ENCODE data around the gene KRTAP4-9.
"Not testable (repeated sequence)": the region's sequence is repeated elsewhere in the genome, so short reads cannot be mapped to it uniquely, and the experiment has no call there.

The KRTAP4-9 gene

GRCh38 chr17:41098481-41098880 lies 6.7 kb upstream of the KRTAP4-9 start:
- H3K27ac ChIP-seq (ENCODE audit: low read depth, low read length, severe bottlenecking) = no peak overlapping the region
- H3K4me1 ChIP-seq (ENCODE audit: control insufficient read depth, insufficient read depth, low read length, poor library complexity, severe bottlenecking) = no peaks in the 10 kb centered on the region
- no peaks in the 10 kb centered on the region for H3K36me3 ChIP-seq (ENCODE audit: control insufficient read depth, insufficient read depth, low read length)
- H3K9me3 ChIP-seq (ENCODE audit: control insufficient read depth, low read length) = peaks cover 4% of the 10 kb centered on the region
- H3K4me3 ChIP-seq (ENCODE audit: extremely low read depth, insufficient read depth, low read length, poor library complexity, severe bottlenecking) = no peak overlapping the region
- WGBS, 2 experiments (ENCODE audit: insufficient coverage in 2 of 2) = 97% methylated on average over 4 of the region's 6 CpGs; no CpG with 5 or more reads in 1 of the 2 experiments

DNA sequence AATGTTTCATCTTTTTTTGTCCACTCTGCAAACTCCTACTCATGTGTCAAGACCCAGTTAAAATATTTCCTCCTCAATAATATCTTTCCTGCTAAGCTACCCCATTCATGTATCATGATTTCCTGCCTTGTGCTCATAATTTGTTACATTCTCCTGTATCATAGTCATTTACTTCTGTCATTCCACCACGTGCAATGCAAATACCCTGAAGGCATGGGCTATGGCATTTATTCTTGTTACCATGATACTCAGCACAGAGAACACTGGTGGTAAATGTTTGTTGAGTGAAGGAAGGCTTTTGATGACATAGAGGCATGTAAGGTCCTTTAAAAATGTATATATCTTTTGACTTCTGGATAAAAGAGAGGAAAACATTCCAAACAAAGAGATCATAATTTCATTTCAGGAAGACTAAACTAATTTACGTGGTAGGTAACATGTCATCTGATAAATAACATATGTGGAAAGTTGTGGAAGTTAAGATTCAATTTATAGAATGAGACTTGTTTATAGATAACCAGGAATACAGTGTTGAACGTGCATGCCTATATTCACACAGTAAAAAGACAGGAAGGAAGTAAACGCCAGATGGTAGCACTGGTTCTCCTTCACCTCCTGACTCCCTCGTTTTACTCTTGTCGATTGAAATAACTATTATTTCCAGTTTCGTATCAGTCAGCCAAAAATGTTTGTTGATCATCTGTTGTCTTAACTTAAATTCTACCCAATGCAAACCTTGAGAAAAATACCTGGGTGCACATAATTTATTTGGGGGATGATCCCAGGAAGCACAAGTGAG lies 5.3 kb upstream of the KRTAP4-9 start:
- H3K9me3 ChIP-seq (ENCODE audit: control insufficient read depth, low read length); H3K36me3 ChIP-seq (ENCODE audit: control insufficient read depth, insufficient read depth, low read length); H3K4me3 ChIP-seq (ENCODE audit: extremely low read depth, insufficient read depth, low read length, poor library complexity, severe bottlenecking); H3K4me1 ChIP-seq (ENCODE audit: control insufficient read depth, insufficient read depth, low read length, poor library complexity, severe bottlenecking): not testable (repeated sequence)
- 90 to 93% methylated on average over 2 to 3 of the region's 7 CpGs for WGBS, 2 experiments (ENCODE audit: insufficient coverage in 2 of 2)
- peak overlapping the region; percentile 16 for H3K27ac ChIP-seq (ENCODE audit: low read depth, low read length, severe bottlenecking)

DNA sequence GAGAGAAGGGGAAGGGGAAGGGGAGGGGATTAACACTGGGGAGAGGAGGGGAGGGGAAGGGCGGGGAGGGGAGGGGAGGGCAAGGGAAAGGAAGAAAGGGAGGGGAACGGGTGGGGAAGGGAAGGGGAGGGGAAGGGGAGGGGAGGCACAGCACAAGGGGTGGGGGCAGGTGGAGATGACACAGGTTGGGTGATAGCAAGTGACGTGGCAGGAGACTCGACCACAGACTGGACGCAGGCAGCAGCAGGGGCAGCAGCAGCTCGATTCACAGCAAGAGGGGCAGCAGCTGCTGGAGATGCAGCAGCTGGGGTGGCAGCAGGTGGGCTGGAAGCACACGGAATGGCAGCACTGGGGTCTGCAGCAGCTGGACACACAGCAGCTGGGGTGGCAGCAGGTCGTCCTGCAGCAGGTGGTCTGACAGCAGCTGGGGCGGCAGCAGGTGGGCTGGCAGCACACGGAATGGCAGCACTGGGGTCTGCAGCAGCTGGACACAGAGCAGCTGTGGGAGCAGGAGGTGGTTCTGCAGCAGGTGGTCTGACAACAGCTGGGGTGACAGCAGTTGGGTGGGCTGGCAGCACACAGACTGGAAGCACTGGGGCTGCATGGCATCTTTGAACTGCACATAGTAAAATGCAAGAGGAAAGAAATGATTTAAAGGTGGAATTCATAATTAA lies 3.5 kb upstream of the KRTAP4-9 start, which contains the start of gene KRTAP4-16:
Gene KRTAP4-16, minus strand, starts transcription at position 624 of the 674 bp plus-strand sequence. Its CDS starts 0 bp downstream, at position 624.
- Histone ChIP-seq H3K4me1 (ENCODE audit: control insufficient read depth, insufficient read depth, low read length, poor library complexity, severe bottlenecking) (peaks cover 6% of the 10 kb centered on the region), H3K36me3 (ENCODE audit: control insufficient read depth, insufficient read depth, low read length) (no peaks in the 10 kb centered on the region), H3K27ac (ENCODE audit: low read depth, low read length, severe bottlenecking) (no peak within 1 kb of the TSS), H3K4me3 (ENCODE audit: extremely low read depth, insufficient read depth, low read length, poor library complexity, severe bottlenecking) (no peak within 1 kb of the TSS), H3K9me3 (ENCODE audit: control insufficient read depth, low read length) (no peaks in the 10 kb centered on the region)
- WGBS, 2 experiments (ENCODE audit: insufficient coverage in 2 of 2) = 57 to 58% methylated on average over 7 to 9 of the region's 10 CpGs

- Histone ChIP-seq H3K27ac (ENCODE audit: low read depth, low read length, severe bottlenecking) (no peak overlapping the region), H3K36me3 (ENCODE audit: control insufficient read depth, insufficient read depth, low read length) (no peaks in the 10 kb centered on the region), H3K9me3 (ENCODE audit: control insufficient read depth, low read length) (peaks cover 7% of the 10 kb centered on the region), H3K4me3 (ENCODE audit: extremely low read depth, insufficient read depth, low read length, poor library complexity, severe bottlenecking) (no peak overlapping the region), H3K4me1 (ENCODE audit: control insufficient read depth, insufficient read depth, low read length, poor library complexity, severe bottlenecking) (peaks cover 6% of the 10 kb centered on the region)
- 80% methylated on average over 1 of the region's 1 CpG; no CpG with 5 or more reads in 1 of the 2 experiments for WGBS, 2 experiments (ENCODE audit: insufficient coverage in 2 of 2)
Measured at GRCh38 chr17:41103896-41104295, 1.3 kb upstream of the KRTAP4-9 start.

GRCh38 chr17:41104386-41105038 lies 677 bp upstream of the KRTAP4-9 start:
- not testable (repeated sequence) for H3K4me3 ChIP-seq (ENCODE audit: extremely low read depth, insufficient read depth, low read length, poor library complexity, severe bottlenecking); H3K9me3 ChIP-seq (ENCODE audit: control insufficient read depth, low read length); H3K27ac ChIP-seq (ENCODE audit: low read depth, low read length, severe bottlenecking); H3K4me1 ChIP-seq (ENCODE audit: control insufficient read depth, insufficient read depth, low read length, poor library complexity, severe bottlenecking); H3K36me3 ChIP-seq (ENCODE audit: control insufficient read depth, insufficient read depth, low read length)
- no CpG with 5 or more reads among the region's 2 CpGs for WGBS, 2 experiments (ENCODE audit: insufficient coverage in 2 of 2)

- no CpG with 5 or more reads among the region's 1 CpG for WGBS, 2 experiments (ENCODE audit: insufficient coverage in 2 of 2)
- H3K4me1 ChIP-seq (ENCODE audit: control insufficient read depth, insufficient read depth, low read length, poor library complexity, severe bottlenecking) = peaks cover 6% of the 10 kb centered on the region
Measured at GRCh38 chr17:41107941-41108450, 2.8 kb downstream of the KRTAP4-9 start.

GRCh38 chr17:41108728-41109386 lies 3.7 kb downstream of the KRTAP4-9 start:
- not testable (repeated sequence) for H3K36me3 ChIP-seq (ENCODE audit: control insufficient read depth, insufficient read depth, low read length); H3K4me1 ChIP-seq (ENCODE audit: control insufficient read depth, insufficient read depth, low read length, poor library complexity, severe bottlenecking); H3K27ac ChIP-seq (ENCODE audit: low read depth, low read length, severe bottlenecking); H3K4me3 ChIP-seq (ENCODE audit: extremely low read depth, insufficient read depth, low read length, poor library complexity, severe bottlenecking)
- WGBS, 2 experiments (ENCODE audit: insufficient coverage in 2 of 2) = no CpG with 5 or more reads among the region's 1 CpG
- peaks cover 11% of the 10 kb centered on the region for H3K9me3 ChIP-seq (ENCODE audit: control insufficient read depth, low read length)

More at GRCh38 chr17:41107941-41108450, 2.8 kb downstream of the KRTAP4-9 start:
- peaks cover 7% of the 10 kb centered on the region for H3K9me3 ChIP-seq (ENCODE audit: control insufficient read depth, low read length)
- no peak overlapping the region for H3K4me3 ChIP-seq (ENCODE audit: extremely low read depth, insufficient read depth, low read length, poor library complexity, severe bottlenecking)
- no peak overlapping the region for H3K27ac ChIP-seq (ENCODE audit: low read depth, low read length, severe bottlenecking)
- H3K36me3 ChIP-seq (ENCODE audit: control insufficient read depth, insufficient read depth, low read length) = no peaks in the 10 kb centered on the region

DNA sequence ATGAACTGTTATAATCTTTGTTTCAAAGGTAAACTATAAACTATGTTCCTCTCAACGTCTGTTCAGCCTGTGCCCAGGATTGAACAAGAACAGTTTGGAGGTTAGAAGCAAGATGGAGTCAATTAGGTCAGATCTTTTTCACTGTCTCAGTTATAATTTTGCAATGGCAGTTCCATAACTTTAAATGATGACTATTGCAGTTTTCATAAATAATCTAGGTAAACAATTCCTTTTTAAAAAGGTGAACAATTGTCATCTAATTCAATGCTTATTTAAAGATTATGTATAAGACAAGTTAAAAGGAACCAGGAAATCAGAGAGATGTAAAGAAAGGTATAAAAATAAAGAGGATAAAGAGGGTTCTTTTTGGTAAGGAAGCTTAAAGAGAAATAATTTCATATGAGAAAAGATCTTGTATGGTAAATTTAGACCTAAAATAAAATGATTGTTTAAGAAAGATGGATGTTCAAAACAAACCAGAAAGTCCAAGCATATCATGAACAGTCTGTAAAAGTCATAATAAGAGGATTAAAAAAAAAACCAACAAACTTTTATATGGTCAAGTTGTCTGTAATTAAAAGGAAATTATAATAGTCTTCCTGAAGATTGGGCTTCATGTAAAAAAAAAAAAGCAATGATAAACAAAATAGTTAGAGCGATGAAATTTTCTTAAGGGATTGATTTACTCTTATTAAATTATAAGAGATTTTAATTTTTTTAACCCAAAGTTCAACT lies 6.1 kb downstream of the KRTAP4-9 start:
- Histone ChIP-seq H3K36me3 (ENCODE audit: control insufficient read depth, insufficient read depth, low read length) (no peaks in the 10 kb centered on the region), H3K9me3 (ENCODE audit: control insufficient read depth, low read length) (peaks cover 11% of the 10 kb centered on the region), H3K4me1 (ENCODE audit: control insufficient read depth, insufficient read depth, low read length, poor library complexity, severe bottlenecking) (no peaks in the 10 kb centered on the region), H3K4me3 (ENCODE audit: extremely low read depth, insufficient read depth, low read length, poor library complexity, severe bottlenecking) (no peak overlapping the region), H3K27ac (ENCODE audit: low read depth, low read length, severe bottlenecking) (no peak overlapping the region)
- WGBS, 2 experiments (ENCODE audit: insufficient coverage in 2 of 2) = no CpG with 5 or more reads among the region's 2 CpGs

GRCh38 chr17:41116297-41116696 lies 11.1 kb downstream of the KRTAP4-9 start:
- Histone ChIP-seq H3K4me1 (ENCODE audit: control insufficient read depth, insufficient read depth, low read length, poor library complexity, severe bottlenecking) (no peaks in the 10 kb centered on the region), H3K4me3 (ENCODE audit: extremely low read depth, insufficient read depth, low read length, poor library complexity, severe bottlenecking) (no peak overlapping the region), H3K9me3 (ENCODE audit: control insufficient read depth, low read length) (peaks cover 4% of the 10 kb centered on the region), H3K36me3 (ENCODE audit: control insufficient read depth, insufficient read depth, low read length) (no peaks in the 10 kb centered on the region), H3K27ac (ENCODE audit: low read depth, low read length, severe bottlenecking) (no peak overlapping the region)
- WGBS, 2 experiments (ENCODE audit: insufficient coverage in 2 of 2) = 89 to 95% methylated on average over 4 to 5 of the region's 5 CpGs

All from mesodermal cell (in vitro differentiated cells).